ENCODE data around the gene C3orf22. TPM values are rescaled to one million over a fixed set of nuclear protein-coding genes. Genes with fewer than 3 reads are reported as not detected.

C3orf22 gene
- polyA plus RNA-seq, 3 donors = not detected

GRCh38 chr3:126530171-126531050, 28.3 kb downstream of the C3orf22 start:
- Histone ChIP-seq H3K9ac (ENCODE audit: insufficient read depth, low read length, poor library complexity, severe bottlenecking) (peak overlapping the region; percentile 67), H3K27ac (ENCODE audit: low read depth in 1 of 2, low read length in 2 of 2) (peak overlapping the region; percentile 90 to 94), H3K9me3 (replicated peaks in 1 of 2; ENCODE audit: control insufficient read depth in 1 of 2, insufficient read depth in 1 of 2, low read length in 2 of 2) (no peaks in the 10 kb centered on the region), H3K4me3 (replicated peaks in 1 of 3; ENCODE audit: low read depth in 2 of 3, low read length in 3 of 3) (peak overlapping the region in 1 of 3 experiments; percentile 58), H3K4me1 (ENCODE audit: control insufficient read depth in 1 of 2, insufficient read depth in 2 of 2, low read length in 2 of 2) (peaks cover 81 to 89% of the 10 kb centered on the region in 2 donors), H3K36me3 (replicated peaks in 1 of 2; ENCODE audit: control insufficient read depth in 1 of 2, insufficient read depth in 2 of 2, low read length in 2 of 2) (peaks cover 0 to 8% of the 10 kb centered on the region in 2 donors), H4K20me1 (ENCODE audit: insufficient read depth, low read length) (no peaks in the 10 kb centered on the region), H3K4me2 (replicated peaks; ENCODE audit: extremely low read depth, low read length, poor library complexity, severe bottlenecking) (peak overlapping the region; percentile 73), H3K79me2 (ENCODE audit: insufficient read depth, low read length) (peaks cover 49% of the 10 kb centered on the region), H2AFZ (ENCODE audit: insufficient read depth, low read depth, low read length, poor library complexity, severe bottlenecking) (peak overlapping the region; percentile 90), H3K27me3 (ENCODE audit: control insufficient read depth in 2 of 2, insufficient read depth in 2 of 2, low read length in 2 of 2) (no peaks in the 10 kb centered on the region)
- Mint-ChIP-seq H3K9me3 (peaks cover 0 to 4% (median 0%) of the 10 kb centered on the region in 7 donors), H3K4me1 (peaks cover 72% of the 10 kb centered on the region), H3K27me3 (ENCODE audit: low read depth in 3 of 3) (no peaks in the 10 kb centered on the region), H3K27ac (peak overlapping the region; percentile 88 to 96 (median 94)), H3K36me3 (peaks cover 15 to 16% of the 10 kb centered on the region in 2 donors), H3K4me3 (peak overlapping the region; percentile 58 to 86)
- TF ChIP-seq CTCF (IDR thresholded peaks at IDR 0.05) = no peak
- intact Hi-C loops (cut with micrococcal nuclease) = loop anchor here in 1 of 2 donors (5.0 kb wide), 1 partner anchor 452 kb away; the partner anchor contains the start of gene PLXNA1
- DNase-seq = peak; percentile 56 to 72 (median 61)
- WGBS (ENCODE audit: insufficient coverage) = 14% methylated on average over 17 of the region's 18 CpGs

- peaks cover 9% of the 10 kb centered on the region in 2 donors for H3K36me3 Mint-ChIP-seq
- H3K4me3 Mint-ChIP-seq = peak overlapping the region in 1 of 2 donors; percentile 65
- Histone ChIP-seq H3K4me3 (replicated peaks in 1 of 3; ENCODE audit: low read depth in 2 of 3, low read length in 3 of 3) (peak overlapping the region in 1 of 3 experiments; percentile 58), H4K20me1 (ENCODE audit: insufficient read depth, low read length) (no peaks in the 10 kb centered on the region), H3K4me2 (replicated peaks; ENCODE audit: extremely low read depth, low read length, poor library complexity, severe bottlenecking) (peak overlapping the region; percentile 73), H3K9ac (ENCODE audit: insufficient read depth, low read length, poor library complexity, severe bottlenecking) (peak overlapping the region; percentile 67), H3K27me3 (ENCODE audit: control insufficient read depth in 2 of 2, insufficient read depth in 2 of 2, low read length in 2 of 2) (no peaks in the 10 kb centered on the region), H3K27ac (ENCODE audit: low read depth in 1 of 2, low read length in 2 of 2) (peak overlapping the region; percentile 90 to 94), H2AFZ (ENCODE audit: insufficient read depth, low read depth, low read length, poor library complexity, severe bottlenecking) (peak overlapping the region; percentile 90), H3K79me2 (ENCODE audit: insufficient read depth, low read length) (peaks cover 56% of the 10 kb centered on the region), H3K9me3 (replicated peaks in 1 of 2; ENCODE audit: control insufficient read depth in 1 of 2, insufficient read depth in 1 of 2, low read length in 2 of 2) (no peaks in the 10 kb centered on the region), H3K4me1 (ENCODE audit: control insufficient read depth in 1 of 2, insufficient read depth in 2 of 2, low read length in 2 of 2) (peaks cover 88 to 96% of the 10 kb centered on the region in 2 donors), H3K36me3 (replicated peaks in 1 of 2; ENCODE audit: control insufficient read depth in 1 of 2, insufficient read depth in 2 of 2, low read length in 2 of 2) (peaks cover 0 to under 1% of the 10 kb centered on the region in 2 donors)
- intact Hi-C loops (cut with micrococcal nuclease) = loop anchor here (5.0 to 10.0 kb wide), 2 partner anchors 453 to 925 kb away; partner anchors contain the start of gene PLXNA1 (in 1 of the 2)
- no peaks in the 10 kb centered on the region for H3K27me3 Mint-ChIP-seq (ENCODE audit: low read depth in 3 of 3)
- DNase-seq = no peak
- 6% methylated on average over 7 of the region's 7 CpGs for WGBS (ENCODE audit: insufficient coverage)
- peaks cover 0 to 4% (median 0%) of the 10 kb centered on the region in 7 donors for H3K9me3 Mint-ChIP-seq
- H3K4me1 Mint-ChIP-seq = peaks cover 79% of the 10 kb centered on the region
- no peak for TF ChIP-seq CTCF (IDR thresholded peaks at IDR 0.05)
- peak overlapping the region; percentile 88 to 95 (median 94) for H3K27ac Mint-ChIP-seq
These were observed 29.1 kb downstream of the C3orf22 start for GRCh38 chr3:126529585-126530170.
